Measurements from ENCODE around the gene PTPRN2.

- TF ChIP-seq CTCF (conservative IDR thresholded peaks at IDR 0.05 in 1 of 2, IDR thresholded peaks at IDR 0.05 in 1 of 2; ENCODE audit: low read depth in 1 of 2, low read length in 2 of 2) (no peak), EZH2 (IDR thresholded peaks at IDR 0.05; ENCODE audit: low read length, missing control alignments) (no peak)
Measured at GRCh38 chr7:157851501-157852067, 736.0 kb downstream of the PTPRN2 start.

Data from fibroblast of lung (primary cell).